ENCODE measurements around the gene ZNF474. TPM values are rescaled to one million over a fixed set of nuclear protein-coding genes. Genes with fewer than 3 reads are reported as not detected.

ZNF474 gene
- total RNA-seq, 2 donors from 2014 or later = 0.20 TPM; not detected in 1

- no peak for DNase-seq
- TF ChIP-seq CTCF (IDR thresholded peaks at IDR 0.05) = no peak
- Histone ChIP-seq H3K9ac (ENCODE audit: low read depth in 2 of 2, low read length in 2 of 2) (no peak overlapping the region), H3K36me3 (no peaks in the 10 kb centered on the region), H3K27ac (no peak overlapping the region), H3K9me3 (no peaks in the 10 kb centered on the region), H3K27me3 (no peaks in the 10 kb centered on the region), H3K4me3 (no peak overlapping the region), H3K4me1 (no peaks in the 10 kb centered on the region)
- intact Hi-C loops (cut with DNase I) = loop anchor here (10.0 kb wide), 2 partner anchors 56 to 396 kb away; no protein-coding TSS in a partner anchor
Measured at GRCh38 chr5:122099060-122099790, 30.1 kb upstream of the ZNF474 start.

- Histone ChIP-seq H3K4me3 (no peak overlapping the region), H3K4me1 (no peaks in the 10 kb centered on the region), H3K9me3 (no peaks in the 10 kb centered on the region), H3K27me3 (no peaks in the 10 kb centered on the region), H3K27ac (no peak overlapping the region), H3K9ac (ENCODE audit: low read depth in 2 of 2, low read length in 2 of 2) (no peak overlapping the region), H3K36me3 (no peaks in the 10 kb centered on the region)
- TF ChIP-seq CTCF (IDR thresholded peaks at IDR 0.05) = peak; percentile 46
- no peak for DNase-seq
- intact Hi-C loops (cut with DNase I) = loop anchor here (10.0 kb wide), 1 partner anchor 137 kb away; the partner anchor contains the start of gene SRFBP1
Measured at GRCh38 chr5:122101636-122102285, 27.6 kb upstream of the ZNF474 start.

GRCh38 chr5:122102825-122103224 lies 26.5 kb upstream of the ZNF474 start:
- Histone ChIP-seq H3K36me3 (no peaks in the 10 kb centered on the region), H3K9ac (ENCODE audit: low read depth in 2 of 2, low read length in 2 of 2) (no peak overlapping the region), H3K27me3 (no peaks in the 10 kb centered on the region), H3K9me3 (no peaks in the 10 kb centered on the region), H3K4me3 (no peak overlapping the region), H3K4me1 (no peaks in the 10 kb centered on the region), H3K27ac (no peak overlapping the region)
- intact Hi-C loops (cut with DNase I) = loop anchor here (10.0 kb wide), 1 partner anchor 138 kb away; the partner anchor contains the start of gene SRFBP1
- TF ChIP-seq CTCF (IDR thresholded peaks at IDR 0.05) = no peak
- no peak for DNase-seq

- no peaks in the 10 kb centered on the region for H3K27me3 ChIP-seq
- intact Hi-C loops (cut with DNase I) = loop anchor here (10.0 kb wide), 1 partner anchor 141 kb away; the partner anchor contains the start of gene SRFBP1
- no peak overlapping the region for H3K27ac ChIP-seq
- TF ChIP-seq CTCF (IDR thresholded peaks at IDR 0.05) = no peak
- H3K9ac ChIP-seq (ENCODE audit: low read depth in 2 of 2, low read length in 2 of 2) = no peak overlapping the region
- no peaks in the 10 kb centered on the region for H3K9me3 ChIP-seq
- H3K4me1 ChIP-seq = no peaks in the 10 kb centered on the region
- no peaks in the 10 kb centered on the region for H3K36me3 ChIP-seq
- DNase-seq = no peak
- no peak overlapping the region for H3K4me3 ChIP-seq
Measured at GRCh38 chr5:122105909-122106308, 23.4 kb upstream of the ZNF474 start.

- intact Hi-C loops (cut with DNase I) = loop anchor here (10.0 kb wide), 1 partner anchor 142 kb away; the partner anchor contains the start of gene SRFBP1
- Histone ChIP-seq H3K9ac (ENCODE audit: low read depth in 2 of 2, low read length in 2 of 2) (no peak overlapping the region), H3K36me3 (no peaks in the 10 kb centered on the region), H3K27ac (no peak overlapping the region), H3K9me3 (no peaks in the 10 kb centered on the region), H3K4me1 (no peaks in the 10 kb centered on the region), H3K27me3 (no peaks in the 10 kb centered on the region), H3K4me3 (no peak overlapping the region)
- no peak for DNase-seq
- TF ChIP-seq CTCF (IDR thresholded peaks at IDR 0.05) = no peak
Measured at GRCh38 chr5:122107016-122107415, 22.3 kb upstream of the ZNF474 start.

All from colonic mucosa (tissue), 4 donors.